A673 (cell line): ENCODE data around the gene STUM. TPM values are rescaled to one million over a fixed set of nuclear protein-coding genes. Genes with fewer than 3 reads are reported as not detected.
A peak's percentile ranks its signal among the peaks of the same experiment; 100 is the strongest.

Experiments
- BruUV-seq: library from RNA; stranded (reverse); fragments of 400-500 nt; replicated peaks from 2 replicates; lab custom pipeline; 2021; lab: Mats Ljungman, UMichigan
- CTCF ChIA-PET: fragments of 300-600 bp; sonication (Branson Sonifier 250); formaldehyde crosslinking; loops from one replicate; lab custom pipeline; 2022; ENCODE audit warnings: antibody characterized with exemption; lab: Charles Lee
- POLR2A ChIA-PET: fragments of 300-600 bp; sonication (Branson Sonifier 250); formaldehyde crosslinking; loops from one replicate; lab custom pipeline; 2022; ENCODE audit warnings: antibody characterized with exemption; ENCODE audit not compliant: low non-redundant PET; lab: Charles Lee
- DNase-seq: peaks from one replicate; pipeline ENCODE4 v3.0.0-alpha.2; 2015; ENCODE audit warnings: low spot score
- H3K27ac ChIP-seq: fragments of 200-600 bp; sonication (generic); 2 replicates; pipeline ENCODE4 v1.5.1; 2016; ENCODE audit warnings: mixed run types, low read depth, mild to moderate bottlenecking, mixed read lengths, antibody characterized with exemption, low read length; ENCODE audit not compliant: poor library complexity, severe bottlenecking
- H3K27me3 ChIP-seq: fragments of 200-600 bp; sonication (generic); replicated peaks from 2 replicates; pipeline ENCODE4 v1.6.1; 2017; ENCODE audit warnings: mixed run types, low read depth, mild to moderate bottlenecking, mixed read lengths, antibody characterized with exemption, low read length; ENCODE audit not compliant: insufficient read depth, poor library complexity
- H3K36me3 ChIP-seq: fragments of 200-600 bp; sonication (generic); 2 replicates; pipeline ENCODE4 v1.6.1; 2016; ENCODE audit warnings: mixed run types, mild to moderate bottlenecking, mixed read lengths, antibody characterized with exemption, low read length; ENCODE audit not compliant: insufficient read depth, poor library complexity, severe bottlenecking
- H3K4me1 ChIP-seq: fragments of 200-600 bp; sonication (generic); 2 replicates; pipeline ENCODE4 v1.6.1; 2017; ENCODE audit warnings: mixed run types, mild to moderate bottlenecking, mixed read lengths, antibody characterized with exemption, low read length; ENCODE audit not compliant: insufficient read depth, poor library complexity, severe bottlenecking
- H3K4me3 ChIP-seq: fragments of 200-600 bp; sonication (generic); 2 replicates; pipeline ENCODE4 v1.5.1; 2016; ENCODE audit warnings: low read depth, mixed run types, mild to moderate bottlenecking, mixed read lengths, low read length; ENCODE audit not compliant: poor library complexity, severe bottlenecking
- H3K9me3 ChIP-seq: fragments of 200-600 bp; sonication (generic); 2 replicates; pipeline ENCODE4 v1.6.1; 2016; ENCODE audit warnings: mixed run types, low read depth, mild to moderate bottlenecking, mixed read lengths, antibody characterized with exemption, low read length; ENCODE audit not compliant: poor library complexity, severe bottlenecking
- CTCF ChIP-seq: fragments of 300-800, 200-600 bp; sonication (generic); conservative IDR thresholded peaks from 2 replicates; pipeline ENCODE4 v1.5.1; 2017; ENCODE audit warnings: low read depth, mild to moderate bottlenecking, antibody characterized with exemption, low read length, moderate library complexity, mixed read lengths
- EZH2 ChIP-seq: fragments of 200-600 bp; sonication (generic); IDR thresholded peaks from 2 replicates; pipeline ENCODE4 v1.6.1; 2017; ENCODE audit warnings: borderline replicate concordance, low read depth, mild to moderate bottlenecking, mixed read lengths, antibody characterized with exemption, low read length; ENCODE audit not compliant: poor library complexity, severe bottlenecking
- intact Hi-C: fragments of 100-400 bp; cut with micrococcal nuclease; formaldehyde crosslinking; loops from one replicate; pipeline ENCODE4 v1.10.0; 2022; ENCODE audit not compliant: unreplicated experiment
- total RNA-seq: library from RNA; stranded (reverse); gene quantifications from 2 replicates; pipeline ENCODE4 v1.2.3, GENCODE V29; 2021

STUM gene
- total RNA-seq, 1 experiment from 2014 or later: 0.54 TPM

GRCh38 chr1:226625832-226626576 lies 77.4 kb downstream of the STUM start:
- intact Hi-C loops: loop anchor here (2.0 to 10.0 kb wide), 2 partner anchors 203 to 619 kb away; no protein-coding TSS in a partner anchor
- Histone ChIP-seq H3K27me3 (no peaks in the 10 kb centered on the region), H3K27ac (no peak overlapping the region), H3K36me3 (no peaks in the 10 kb centered on the region), H3K9me3 (no peaks in the 10 kb centered on the region), H3K4me1 (no peaks in the 10 kb centered on the region), H3K4me3 (no peak overlapping the region)
- TF ChIP-seq EZH2: no peak
- TF ChIP-seq CTCF: no peak
- POLR2A ChIA-PET: no interaction called here
- BruUV-seq: no TSS peak
- CTCF ChIA-PET: interaction anchor here (0.5 to 1.6 kb wide), 10 partner anchors 9 to 927 kb away, joined by 3 to 17 read pairs (median 3); partner anchors contain the start of gene PSEN2
- DNase-seq: no peak

GRCh38 chr1:226626577-226626956 lies 78.0 kb downstream of the STUM start:
- CTCF ChIA-PET: interaction anchor here (0.5 to 1.6 kb wide), 10 partner anchors 9 to 926 kb away, joined by 3 to 17 read pairs (median 3); partner anchors contain the start of gene PSEN2
- H3K4me1 ChIP-seq: no peaks in the 10 kb centered on the region
- intact Hi-C loops: loop anchor here (2.0 to 10.0 kb wide), 2 partner anchors 202 to 618 kb away; no protein-coding TSS in a partner anchor
- no peak overlapping the region for H3K27ac ChIP-seq
- no peaks in the 10 kb centered on the region for H3K27me3 ChIP-seq
- H3K36me3 ChIP-seq: no peaks in the 10 kb centered on the region
- POLR2A ChIA-PET: no interaction called here
- H3K9me3 ChIP-seq: no peaks in the 10 kb centered on the region
- TF ChIP-seq EZH2 (no peak), CTCF (peak; percentile 98)
- BruUV-seq: no TSS peak
- no peak overlapping the region for H3K4me3 ChIP-seq
- peak; percentile 79 for DNase-seq

- Histone ChIP-seq H3K4me1 (no peaks in the 10 kb centered on the region), H3K9me3 (no peaks in the 10 kb centered on the region), H3K36me3 (no peaks in the 10 kb centered on the region), H3K27ac (no peak overlapping the region), H3K4me3 (no peak overlapping the region), H3K27me3 (no peaks in the 10 kb centered on the region)
- POLR2A ChIA-PET: no interaction called here
- no peak for TF ChIP-seq EZH2
- TF ChIP-seq CTCF: no peak
- intact Hi-C loops: loop anchor here (2.0 to 10.0 kb wide), 2 partner anchors 202 to 618 kb away; no protein-coding TSS in a partner anchor
- CTCF ChIA-PET: interaction anchor here (1.0 to 1.6 kb wide), 4 partner anchors 19 to 243 kb away, joined by 3 to 17 read pairs (median 4); partner anchors contain the start of gene PSEN2
- DNase-seq: no peak
- BruUV-seq: no TSS peak
Measured at GRCh38 chr1:226627050-226627755, 78.6 kb downstream of the STUM start.
